ENCODE data around the gene MTFP1. TPM values are rescaled to one million over a fixed set of nuclear protein-coding genes. Genes with fewer than 3 reads are reported as not detected.

MTFP1 gene
- polyA plus RNA-seq, 3 donors, result 9.9 to 15.1 (median 14.8) TPM

GRCh38 chr22:30471616-30472318, 46.2 kb downstream of the MTFP1 start, which contains the start of gene SEC14L3:
Gene SEC14L3 (minus strand): TSS chr22:30472017. CDS start chr22:30471958, 59 bp downstream.
- DNase-seq (ENCODE audit: extremely low read depth in 1 of 11, low read depth in 9 of 11, low spot score in 4 of 11), result no peak

GRCh38 chr22:30472994-30473720, 47.6 kb downstream of the MTFP1 start:
- no peak for DNase-seq (ENCODE audit: extremely low read depth in 1 of 11, low read depth in 9 of 11, low spot score in 4 of 11)

- no peak for DNase-seq (ENCODE audit: extremely low read depth in 1 of 11, low read depth in 9 of 11, low spot score in 4 of 11)
These were observed 48.6 kb downstream of the MTFP1 start for GRCh38 chr22:30474121-30474520.

GRCh38 chr22:30474683-30475424, 49.3 kb downstream of the MTFP1 start:
- DNase-seq (ENCODE audit: extremely low read depth in 1 of 11, low read depth in 9 of 11, low spot score in 4 of 11), result no peak

Other genes starting within 250 kb of the MTFP1 start
- 1 to 10 TPM; 1.7 to 2.9 (median 2.3) TPM for gene LIF, start 179.0 kb upstream of the MTFP1 start, polyA plus RNA-seq (ENCODE audit: insufficient read length in 3 of 3)
- gene OSM, start 158.9 kb upstream of the MTFP1 start, polyA plus RNA-seq (ENCODE audit: insufficient read length in 3 of 3), result under 1 TPM; 0.10 to 0.45 (median 0.37) TPM
- 10 to 100 TPM in 2 of 3 donors, 1 to 10 TPM in 1; 7.6 to 13.2 (median 13.0) TPM for gene CASTOR1, start 136.3 kb upstream of the MTFP1 start, polyA plus RNA-seq (ENCODE audit: insufficient read length in 3 of 3)
- gene TBC1D10A, start 98.8 kb upstream of the MTFP1 start, polyA plus RNA-seq (ENCODE audit: insufficient read length in 3 of 3), result 10 to 100 TPM in 2 of 3 donors, 1 to 10 TPM in 1; 9.3 to 19.3 (median 15.9) TPM
- gene SF3A1, start 68.9 kb upstream of the MTFP1 start, polyA plus RNA-seq (ENCODE audit: insufficient read length in 3 of 3), result 100 to 1,000 TPM; 137 to 159 (median 156) TPM
- 10 to 100 TPM in 1 of 3 donors, 1 to 10 TPM in 2; 5.6 to 10.1 (median 6.9) TPM for gene CCDC157, start 68.8 kb upstream of the MTFP1 start, polyA plus RNA-seq (ENCODE audit: insufficient read length in 3 of 3)
- 10 to 100 TPM; 16.8 to 24.8 (median 23.7) TPM for gene RNF215, start 38.4 kb upstream of the MTFP1 start, polyA plus RNA-seq (ENCODE audit: insufficient read length in 3 of 3)
- 10 to 100 TPM in 1 of 3 donors, 1 to 10 TPM in 2; 4.9 to 10.3 (median 6.2) TPM for gene SEC14L2, start 28.8 kb upstream of the MTFP1 start, polyA plus RNA-seq (ENCODE audit: insufficient read length in 3 of 3)
- under 1 TPM in 1 of 3 donors, not detected in 2; 0.04 TPM for gene SEC14L3, start 46.2 kb downstream of the MTFP1 start, polyA plus RNA-seq (ENCODE audit: insufficient read length in 3 of 3)
- gene SEC14L4, start 79.9 kb downstream of the MTFP1 start, polyA plus RNA-seq (ENCODE audit: insufficient read length in 3 of 3), result 1 to 10 TPM in 1 of 3 donors, under 1 TPM in 2; 0.70 to 1.1 (median 0.70) TPM
- 10 to 100 TPM in 1 of 3 donors, 1 to 10 TPM in 2; 9.0 to 14.5 (median 9.0) TPM for gene SEC14L6, start 121.0 kb downstream of the MTFP1 start, polyA plus RNA-seq (ENCODE audit: insufficient read length in 3 of 3)
- 10 to 100 TPM; 21.8 to 33.0 (median 32.0) TPM for gene GAL3ST1, start 148.9 kb downstream of the MTFP1 start, polyA plus RNA-seq (ENCODE audit: insufficient read length in 3 of 3)
- 10 to 100 TPM; 75.6 to 80.6 (median 77.4) TPM for gene PES1, start 166.1 kb downstream of the MTFP1 start, polyA plus RNA-seq (ENCODE audit: insufficient read length in 3 of 3)
- 10 to 100 TPM; 56.6 to 64.8 (median 56.7) TPM for gene TCN2, start 181.4 kb downstream of the MTFP1 start, polyA plus RNA-seq (ENCODE audit: insufficient read length in 3 of 3)
- gene SLC35E4, start 210.0 kb downstream of the MTFP1 start, polyA plus RNA-seq (ENCODE audit: insufficient read length in 3 of 3), result 1 to 10 TPM; 1.8 to 2.0 (median 2.0) TPM
- gene DUSP18, start 242.1 kb downstream of the MTFP1 start, polyA plus RNA-seq (ENCODE audit: insufficient read length in 3 of 3), result 1 to 10 TPM; 6.9 to 9.6 (median 7.8) TPM

All from renal cortex interstitium (tissue), 11 donors.